Ishikawa (cell line): ENCODE data around the gene HTR4.

ENCODE experiments used
- CREB1 ChIP-seq: IDR thresholded peaks from 2 replicates; pipeline ENCODE4 v1.6.1; 2012; ENCODE audit warnings: low read depth
- EP300 ChIP-seq: IDR thresholded peaks from 2 replicates; pipeline ENCODE4 v1.6.1; 2012; ENCODE audit warnings: borderline replicate concordance
- MAX ChIP-seq: IDR thresholded peaks from 2 replicates; pipeline ENCODE4 v1.6.1; 2012
- NFIC ChIP-seq: IDR thresholded peaks from 2 replicates; pipeline ENCODE4 v1.6.1; 2012
- RAD21 ChIP-seq: IDR thresholded peaks from 2 replicates; pipeline ENCODE4 v1.6.1; 2012; ENCODE audit warnings: low read depth
- YY1 ChIP-seq: IDR thresholded peaks from 2 replicates; pipeline ENCODE4 v1.6.1; 2012; ENCODE audit warnings: low read depth

DNA sequence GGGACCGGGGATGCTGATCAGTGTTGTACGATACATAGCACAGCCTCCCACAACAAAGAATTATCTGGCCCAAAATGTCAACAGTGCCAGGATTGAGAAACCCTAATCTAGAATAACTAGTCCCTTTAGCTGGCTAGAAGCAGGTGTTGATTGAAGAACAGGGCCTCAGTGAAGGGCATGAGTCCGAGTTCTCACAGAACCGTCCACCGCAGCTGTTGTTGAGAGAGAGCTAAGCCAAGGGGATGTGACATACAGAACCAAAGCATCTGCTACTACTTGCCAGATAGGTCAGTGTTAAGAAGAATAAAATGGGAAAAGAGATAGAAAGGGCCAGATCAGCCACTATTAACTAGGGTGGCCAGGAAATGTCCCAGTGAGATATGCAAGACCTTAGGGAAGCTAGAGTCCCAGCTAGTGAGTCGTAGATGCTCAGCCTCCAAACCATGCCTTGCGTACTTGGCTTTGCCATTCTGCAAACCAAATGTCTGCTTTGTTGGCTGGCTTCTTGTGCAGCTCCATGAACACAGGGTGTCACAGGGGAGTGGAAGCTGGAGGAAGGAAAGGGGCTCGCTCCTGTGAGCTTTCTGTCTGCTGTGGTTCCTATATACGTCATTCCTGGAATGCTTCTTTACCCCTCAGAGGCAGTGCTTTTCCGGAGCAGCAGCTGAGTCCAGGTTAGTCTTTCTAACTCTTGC, 201.7 kb downstream of the HTR4 start:
- TF ChIP-seq MAX, result no peak
- no peak for TF ChIP-seq YY1
- TF ChIP-seq EP300, result no peak
- no peak for TF ChIP-seq NFIC
- TF ChIP-seq RAD21, result no peak
- no peak for TF ChIP-seq CREB1
